HG02642 (cell line): ENCODE results near the gene SOHLH1.

Source experiments
- ATAC-seq: cut with Tn5 transposase; IDR thresholded peaks from one replicate; pipeline ENCODE4 v1.9.1; 2021; ENCODE audit warnings: mild to moderate bottlenecking; ENCODE audit not compliant: unreplicated experiment, poor library complexity

SOHLH1 gene, protein sequence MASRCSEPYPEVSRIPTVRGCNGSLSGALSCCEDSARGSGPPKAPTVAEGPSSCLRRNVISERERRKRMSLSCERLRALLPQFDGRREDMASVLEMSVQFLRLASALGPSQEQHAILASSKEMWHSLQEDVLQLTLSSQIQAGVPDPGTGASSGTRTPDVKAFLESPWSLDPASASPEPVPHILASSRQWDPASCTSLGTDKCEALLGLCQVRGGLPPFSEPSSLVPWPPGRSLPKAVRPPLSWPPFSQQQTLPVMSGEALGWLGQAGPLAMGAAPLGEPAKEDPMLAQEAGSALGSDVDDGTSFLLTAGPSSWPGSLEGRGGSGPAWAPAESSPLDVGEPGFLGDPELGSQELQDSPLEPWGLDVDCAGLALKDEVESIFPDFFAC

GRCh38 chr9:135699440-135699839 is at the start of gene SOHLH1:
SOHLH1 (minus strand) TSS chr9:135699481; CDS start chr9:135699467, 14 bp downstream.
- ATAC-seq = no peak

- ATAC-seq = no peak
These were observed 49.4 kb upstream of the SOHLH1 start for GRCh38 chr9:135748676-135749075.

DNA sequence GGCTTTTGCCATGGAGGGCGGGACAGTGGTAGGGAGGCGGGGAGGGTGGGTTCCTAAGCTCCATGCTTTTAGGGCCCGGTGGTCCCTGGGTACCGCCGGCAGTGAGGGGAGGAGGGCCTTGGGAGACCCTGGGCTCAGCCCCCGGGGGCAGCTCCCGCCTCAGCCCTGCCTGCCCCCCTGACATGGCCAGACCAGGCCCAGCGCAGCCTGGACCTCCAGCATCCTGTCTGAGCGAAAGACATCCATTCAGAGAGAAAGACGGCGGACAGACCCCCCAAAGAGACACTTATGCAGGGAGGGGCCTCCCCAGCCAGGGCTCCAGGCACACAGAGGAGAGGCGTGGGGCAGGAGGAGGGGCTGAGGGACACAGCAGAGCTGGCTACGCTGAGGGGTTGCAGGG is 48.0 kb upstream of the SOHLH1 start:
- ATAC-seq = no peak

DNA sequence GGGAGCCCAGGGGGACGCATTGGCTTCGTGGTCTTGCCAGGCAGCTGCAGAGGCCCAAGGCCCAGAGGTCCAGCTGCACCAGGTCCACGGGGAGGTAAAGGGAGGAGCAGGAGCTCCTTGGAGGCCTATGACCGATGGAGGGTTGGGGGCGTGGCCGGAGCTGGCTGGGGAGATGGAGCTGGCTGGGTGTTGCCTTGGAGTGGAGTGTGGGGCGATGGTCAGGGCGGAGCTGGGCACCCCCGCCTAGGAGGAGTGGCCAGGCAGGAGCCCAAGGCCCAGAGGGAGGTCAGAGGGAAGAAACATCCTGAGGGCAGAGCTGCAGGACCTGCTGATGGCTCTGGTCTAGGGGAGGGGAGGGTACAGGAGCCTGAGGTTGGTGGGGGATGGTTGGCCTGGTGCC is 47.3 kb upstream of the SOHLH1 start:
- no peak for ATAC-seq

- no peak for ATAC-seq
These were observed 46.5 kb upstream of the SOHLH1 start for GRCh38 chr9:135745686-135746324.

DNA sequence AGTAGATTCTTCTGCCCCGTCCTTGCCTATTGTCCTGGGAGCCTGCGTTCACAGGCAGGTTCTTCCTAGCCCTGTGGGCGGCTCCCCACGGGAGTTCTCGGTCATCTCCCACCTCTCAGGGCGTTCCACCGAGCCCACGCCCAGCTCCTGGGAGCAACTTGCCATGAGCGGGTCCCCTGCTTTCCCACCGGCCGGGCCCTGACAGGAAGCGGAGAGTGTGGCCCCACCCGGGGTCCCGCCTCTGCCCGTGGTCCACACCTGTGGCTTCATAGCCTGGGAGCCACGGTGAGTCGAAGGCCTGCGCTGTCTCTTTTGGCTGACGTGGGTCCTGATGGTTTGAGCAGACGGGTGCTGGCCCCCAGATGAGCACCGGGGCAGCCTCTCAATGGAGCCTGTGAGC is 45.9 kb upstream of the SOHLH1 start:
- ATAC-seq = no peak

- no peak for ATAC-seq
These were observed 45.2 kb upstream of the SOHLH1 start for GRCh38 chr9:135744333-135745070.

- ATAC-seq = no peak
These were observed 44.5 kb upstream of the SOHLH1 start for GRCh38 chr9:135743546-135744332.

DNA sequence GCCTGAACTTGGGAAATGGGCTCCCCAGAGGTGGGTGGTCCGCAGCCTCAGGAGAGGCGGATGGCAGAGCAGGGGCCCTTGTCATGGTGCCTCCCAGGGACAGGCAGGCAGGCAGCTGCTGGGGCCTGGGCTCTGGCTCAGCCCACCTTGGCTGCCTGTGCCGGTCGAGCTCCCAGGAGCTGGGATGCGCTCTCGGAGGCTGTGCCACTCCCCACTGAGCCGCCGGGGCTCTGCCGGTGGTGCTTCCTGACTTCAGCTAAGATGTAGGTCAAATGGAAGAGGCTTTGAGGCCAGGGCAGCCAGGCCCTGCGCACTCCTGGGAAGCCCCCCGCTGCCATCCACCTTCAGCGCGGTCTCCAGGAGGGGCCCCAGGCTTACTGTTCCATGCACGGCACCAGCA is 43.7 kb upstream of the SOHLH1 start:
- no peak for ATAC-seq

- no peak for ATAC-seq
These were observed 42.3 kb upstream of the SOHLH1 start for GRCh38 chr9:135741276-135742219.

- no peak for ATAC-seq
These were observed 40.3 kb upstream of the SOHLH1 start for GRCh38 chr9:135739271-135740220.

GRCh38 chr9:135737840-135738521 is 38.7 kb upstream of the SOHLH1 start:
- no peak for ATAC-seq

DNA sequence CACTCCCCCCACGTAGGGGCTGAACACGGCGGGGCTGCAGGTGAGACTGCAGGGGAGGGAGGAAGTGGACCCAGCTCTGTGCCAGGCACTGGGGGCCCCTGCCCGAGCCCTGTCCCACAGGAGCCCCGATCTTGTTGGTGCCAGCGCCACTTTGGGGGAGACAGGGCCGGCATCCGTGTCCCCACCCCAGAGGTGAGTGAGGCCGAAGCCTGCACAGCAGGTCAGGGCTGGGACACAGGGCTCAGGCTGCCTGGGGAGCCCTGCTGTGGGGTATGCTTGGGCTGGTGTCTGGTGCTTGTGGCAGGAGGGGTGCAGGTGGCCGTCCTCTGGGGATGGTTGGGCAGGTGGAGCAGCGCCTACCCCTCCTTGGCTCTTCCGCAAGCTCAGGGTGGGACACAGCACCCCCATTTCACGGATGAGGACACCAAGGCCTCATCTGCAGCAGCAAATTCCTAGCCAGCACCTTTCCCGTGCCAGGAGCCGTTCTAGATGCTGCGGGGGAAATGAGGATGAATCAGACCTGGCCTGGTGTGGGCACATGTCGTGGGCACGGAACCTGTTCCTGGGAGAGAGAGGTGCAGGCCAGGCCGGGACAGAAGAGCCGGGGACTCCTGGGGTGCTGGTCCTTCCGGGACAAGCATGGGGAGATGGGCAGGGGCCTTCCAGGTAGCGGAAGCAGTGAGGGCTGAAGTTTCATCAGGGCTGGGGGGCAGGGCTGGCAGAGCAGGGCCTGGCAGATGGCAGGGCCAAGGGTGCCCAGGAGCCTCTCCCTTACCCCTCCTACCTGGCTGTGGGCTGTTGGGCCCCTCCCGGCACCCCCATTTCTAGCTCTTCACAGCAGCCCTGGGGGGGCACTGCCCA is 37.9 kb upstream of the SOHLH1 start:
- ATAC-seq = no peak

- ATAC-seq = no peak
These were observed 37.1 kb upstream of the SOHLH1 start for GRCh38 chr9:135736272-135736978.

DNA sequence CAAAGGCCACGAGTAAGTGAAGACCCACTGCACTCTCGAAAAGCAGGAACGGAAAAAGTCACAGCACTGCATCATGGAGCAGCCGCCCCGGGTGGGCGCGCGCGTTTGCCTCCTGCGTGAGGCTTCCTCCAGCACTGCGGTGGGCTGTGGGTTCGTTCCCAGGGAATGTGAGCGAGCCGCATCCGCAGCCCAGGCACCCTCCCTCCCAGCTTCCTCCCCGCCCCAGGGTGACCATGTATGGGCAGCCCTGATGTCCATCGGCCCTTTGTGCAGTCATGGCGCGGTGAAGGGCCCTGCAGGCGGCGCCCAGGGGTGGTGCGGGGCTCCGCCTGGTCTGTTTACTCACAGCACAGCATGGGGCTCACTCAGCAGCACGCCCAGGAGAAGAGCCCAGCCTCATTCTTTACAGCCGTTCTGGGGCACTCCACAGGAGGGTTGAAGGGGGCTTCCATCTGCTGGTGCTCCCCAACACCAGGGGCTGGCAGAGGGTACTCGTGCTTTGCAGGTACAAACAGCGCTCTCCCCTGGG is 35.4 kb upstream of the SOHLH1 start:
- ATAC-seq = no peak
